ENCODE measurements around the gene CA10. TPM values are rescaled to one million over a fixed set of nuclear protein-coding genes. Genes with fewer than 3 reads are reported as not detected.

CA10 gene
- total RNA-seq, 2 experiments from 2014 or later = not detected

- no peak for DNase-seq
- no peak overlapping the region for H3K4me3 Mint-ChIP-seq
- H3K36me3 Mint-ChIP-seq (ENCODE audit: low read depth) = no peaks in the 10 kb centered on the region
- no peak overlapping the region for H3K27ac Mint-ChIP-seq
- CTCF ChIA-PET = no interaction called here
- no peaks in the 10 kb centered on the region for H3K4me1 Mint-ChIP-seq
- POLR2A ChIA-PET = no interaction called here
- no peaks in the 10 kb centered on the region for H3K9me3 Mint-ChIP-seq
- peaks cover 2% of the 10 kb centered on the region for H3K27me3 Mint-ChIP-seq
Observed at GRCh38 chr17:51852603-51853002, 305.9 kb downstream of the CA10 start.

GRCh38 chr17:51850201-51850600 is 308.3 kb downstream of the CA10 start:
- DNase-seq = no peak
- H3K4me3 Mint-ChIP-seq = no peak overlapping the region
- no peaks in the 10 kb centered on the region for H3K9me3 Mint-ChIP-seq
- no peaks in the 10 kb centered on the region for H3K36me3 Mint-ChIP-seq (ENCODE audit: low read depth)
- H3K27me3 Mint-ChIP-seq = peaks cover 2% of the 10 kb centered on the region
- CTCF ChIA-PET = no interaction called here
- POLR2A ChIA-PET = no interaction called here
- no peaks in the 10 kb centered on the region for H3K4me1 Mint-ChIP-seq
- no peak overlapping the region for H3K27ac Mint-ChIP-seq

GRCh38 chr17:51848451-51848850 is 310.1 kb downstream of the CA10 start:
- ChIA-PET POLR2A (no interaction called here), CTCF (no interaction called here)
- DNase-seq = no peak
- Mint-ChIP-seq H3K4me1 (no peaks in the 10 kb centered on the region), H3K9me3 (no peaks in the 10 kb centered on the region), H3K36me3 (ENCODE audit: low read depth) (no peaks in the 10 kb centered on the region), H3K4me3 (no peak overlapping the region), H3K27ac (no peak overlapping the region), H3K27me3 (peaks cover 2% of the 10 kb centered on the region)

- ChIA-PET CTCF (interaction anchor here (1.3 kb wide), 1 partner anchor 14 kb away, joined by 3 read pairs; no protein-coding TSS in a partner anchor), POLR2A (no interaction called here)
- no peak overlapping the region for H3K4me3 Mint-ChIP-seq
- no peaks in the 10 kb centered on the region for H3K36me3 Mint-ChIP-seq (ENCODE audit: low read depth)
- no peaks in the 10 kb centered on the region for H3K4me1 Mint-ChIP-seq
- DNase-seq = no peak
- no peaks in the 10 kb centered on the region for H3K27me3 Mint-ChIP-seq
- H3K27ac Mint-ChIP-seq = no peak overlapping the region
- H3K9me3 Mint-ChIP-seq = no peaks in the 10 kb centered on the region
Observed at GRCh38 chr17:51846566-51846965, 311.9 kb downstream of the CA10 start.

GRCh38 chr17:51845776-51846175 is 312.7 kb downstream of the CA10 start:
- Mint-ChIP-seq H3K4me1 (no peaks in the 10 kb centered on the region), H3K4me3 (no peak overlapping the region), H3K9me3 (no peaks in the 10 kb centered on the region), H3K36me3 (ENCODE audit: low read depth) (no peaks in the 10 kb centered on the region), H3K27me3 (no peaks in the 10 kb centered on the region), H3K27ac (no peak overlapping the region)
- DNase-seq = no peak
- POLR2A ChIA-PET = no interaction called here
- CTCF ChIA-PET = no interaction called here

- no peaks in the 10 kb centered on the region for H3K27me3 Mint-ChIP-seq
- no peak for DNase-seq
- H3K9me3 Mint-ChIP-seq = no peaks in the 10 kb centered on the region
- no peak overlapping the region for H3K27ac Mint-ChIP-seq
- no peaks in the 10 kb centered on the region for H3K36me3 Mint-ChIP-seq (ENCODE audit: low read depth)
- CTCF ChIA-PET = no interaction called here
- POLR2A ChIA-PET = no interaction called here
- no peak overlapping the region for H3K4me3 Mint-ChIP-seq
- no peaks in the 10 kb centered on the region for H3K4me1 Mint-ChIP-seq
Observed at GRCh38 chr17:51842763-51843162, 315.8 kb downstream of the CA10 start.

GRCh38 chr17:51841669-51842068 is 316.8 kb downstream of the CA10 start:
- no peak overlapping the region for H3K4me3 Mint-ChIP-seq
- no peaks in the 10 kb centered on the region for H3K27me3 Mint-ChIP-seq
- no peak overlapping the region for H3K27ac Mint-ChIP-seq
- ChIA-PET POLR2A (no interaction called here), CTCF (no interaction called here)
- no peaks in the 10 kb centered on the region for H3K9me3 Mint-ChIP-seq
- H3K36me3 Mint-ChIP-seq (ENCODE audit: low read depth) = no peaks in the 10 kb centered on the region
- no peak for DNase-seq
- H3K4me1 Mint-ChIP-seq = no peaks in the 10 kb centered on the region

- Mint-ChIP-seq H3K4me3 (no peak overlapping the region), H3K4me1 (no peaks in the 10 kb centered on the region), H3K9me3 (no peaks in the 10 kb centered on the region), H3K36me3 (ENCODE audit: low read depth) (no peaks in the 10 kb centered on the region), H3K27ac (no peak overlapping the region), H3K27me3 (no peaks in the 10 kb centered on the region)
- no peak for DNase-seq
- ChIA-PET POLR2A (no interaction called here), CTCF (no interaction called here)
Observed at GRCh38 chr17:51840688-51841087, 317.8 kb downstream of the CA10 start.

- Mint-ChIP-seq H3K36me3 (ENCODE audit: low read depth) (no peaks in the 10 kb centered on the region), H3K4me3 (no peak overlapping the region), H3K27ac (no peak overlapping the region), H3K4me1 (no peaks in the 10 kb centered on the region), H3K9me3 (no peaks in the 10 kb centered on the region), H3K27me3 (peaks cover 2% of the 10 kb centered on the region)
- POLR2A ChIA-PET = no interaction called here
- CTCF ChIA-PET = interaction anchor here (0.7 kb wide), 1 partner anchor 23 kb away, joined by 3 read pairs; no protein-coding TSS in a partner anchor
- DNase-seq = no peak
Observed at GRCh38 chr17:51833620-51834019, 324.9 kb downstream of the CA10 start.

- Mint-ChIP-seq H3K4me3 (no peak overlapping the region), H3K27me3 (peaks cover 2% of the 10 kb centered on the region), H3K36me3 (ENCODE audit: low read depth) (no peaks in the 10 kb centered on the region), H3K4me1 (no peaks in the 10 kb centered on the region), H3K9me3 (no peaks in the 10 kb centered on the region), H3K27ac (no peak overlapping the region)
- DNase-seq = no peak
- ChIA-PET CTCF (interaction anchor here (0.7 to 1.0 kb wide), 2 partner anchors 14 to 23 kb away, joined by 3 read pairs; no protein-coding TSS in a partner anchor), POLR2A (no interaction called here)
Observed at GRCh38 chr17:51833045-51833444, 325.5 kb downstream of the CA10 start.

GRCh38 chr17:51830886-51831285 is 327.6 kb downstream of the CA10 start:
- Mint-ChIP-seq H3K9me3 (no peaks in the 10 kb centered on the region), H3K27me3 (peaks cover 2% of the 10 kb centered on the region), H3K36me3 (ENCODE audit: low read depth) (no peaks in the 10 kb centered on the region), H3K27ac (no peak overlapping the region), H3K4me3 (no peak overlapping the region), H3K4me1 (no peaks in the 10 kb centered on the region)
- ChIA-PET POLR2A (no interaction called here), CTCF (no interaction called here)
- DNase-seq = no peak

- peaks cover 2% of the 10 kb centered on the region for H3K27me3 Mint-ChIP-seq
Observed at GRCh38 chr17:51830451-51830850, 328.1 kb downstream of the CA10 start.

GRCh38 chr17:51828901-51829300 is 329.6 kb downstream of the CA10 start:
- POLR2A ChIA-PET = no interaction called here
- DNase-seq = no peak
- Mint-ChIP-seq H3K27me3 (peaks cover 2% of the 10 kb centered on the region), H3K9me3 (no peaks in the 10 kb centered on the region), H3K4me1 (no peaks in the 10 kb centered on the region), H3K27ac (no peak overlapping the region), H3K36me3 (ENCODE audit: low read depth) (no peaks in the 10 kb centered on the region), H3K4me3 (no peak overlapping the region)
- CTCF ChIA-PET = interaction anchor here (0.7 kb wide), 1 partner anchor 48 kb away, joined by 3 read pairs; no protein-coding TSS in a partner anchor

More at GRCh38 chr17:51830451-51830850, 328.1 kb downstream of the CA10 start:
- H3K36me3 Mint-ChIP-seq (ENCODE audit: low read depth) = no peaks in the 10 kb centered on the region
- POLR2A ChIA-PET = no interaction called here
- CTCF ChIA-PET = no interaction called here
- no peaks in the 10 kb centered on the region for H3K4me1 Mint-ChIP-seq
- DNase-seq = no peak
- H3K27ac Mint-ChIP-seq = no peak overlapping the region
- no peak overlapping the region for H3K4me3 Mint-ChIP-seq
- H3K9me3 Mint-ChIP-seq = no peaks in the 10 kb centered on the region

GRCh38 chr17:51827140-51827539 is 331.4 kb downstream of the CA10 start:
- Mint-ChIP-seq H3K4me3 (no peak overlapping the region), H3K36me3 (ENCODE audit: low read depth) (no peaks in the 10 kb centered on the region), H3K4me1 (no peaks in the 10 kb centered on the region)

More at GRCh38 chr17:51827140-51827539, 331.4 kb downstream of the CA10 start:
- DNase-seq = no peak
- no peak overlapping the region for H3K27ac Mint-ChIP-seq
- ChIA-PET CTCF (no interaction called here), POLR2A (no interaction called here)
- no peaks in the 10 kb centered on the region for H3K9me3 Mint-ChIP-seq
- H3K27me3 Mint-ChIP-seq = peaks cover 4% of the 10 kb centered on the region

Measured in activated CD4-positive, alpha-beta T cell treated with anti-CD3 and anti-CD28 coated beads, Interleukin-2, amount 10 ng/mL, durations not matched to agents 7 days and 5 days (primary cell).